Neuronal stem cell (in vitro differentiated cells): ENCODE results near the gene OR51V1.

ENCODE experiments used
- DNase-seq: peaks from one replicate; pipeline ENCODE4 v3.0.0-alpha.2; 2013; ENCODE audit warnings: low spot score
- H2AFZ ChIP-seq: one replicate; pipeline ENCODE4 v1.6.1; 2013; ENCODE audit warnings: mild to moderate bottlenecking, low read length, inconsistent platforms
- H2AK5ac ChIP-seq: 2 replicates; pipeline ENCODE4 v1.6.1; 2013; ENCODE audit warnings: low read depth, mild to moderate bottlenecking, inconsistent platforms, low read length, moderate library complexity, mixed read lengths
- H2BK120ac ChIP-seq: 2 replicates; pipeline ENCODE4 v1.6.1; 2013; ENCODE audit warnings: low read depth, mild to moderate bottlenecking, inconsistent platforms, low read length, moderate library complexity, mixed read lengths
- H2BK12ac ChIP-seq: one replicate; pipeline ENCODE4 v1.6.1; 2013; ENCODE audit warnings: low read length, inconsistent platforms
- H2BK15ac ChIP-seq: 2 replicates; pipeline ENCODE4 v1.6.1; 2013; ENCODE audit warnings: mild to moderate bottlenecking, low read length, inconsistent platforms, mixed read lengths
- H2BK5ac ChIP-seq: one replicate; pipeline ENCODE4 v1.6.1; 2013; ENCODE audit warnings: inconsistent platforms, mild to moderate bottlenecking, low read length, moderate library complexity
- H3K14ac ChIP-seq: one replicate; pipeline ENCODE4 v1.6.1; 2013; ENCODE audit warnings: low read length, inconsistent platforms
- H3K18ac ChIP-seq: 2 replicates; pipeline ENCODE4 v1.6.1; 2013; ENCODE audit warnings: low read length, inconsistent platforms
- H3K23ac ChIP-seq: 2 replicates; pipeline ENCODE4 v1.6.1; 2013; ENCODE audit warnings: low read depth, mild to moderate bottlenecking, mixed read lengths, low read length, inconsistent platforms; ENCODE audit not compliant: poor library complexity
- H3K27ac ChIP-seq: replicated peaks from 3 replicates; pipeline ENCODE4 v1.5.1; 2013; ENCODE audit warnings: low read length, inconsistent platforms
- H3K27me3 ChIP-seq, 3 experiments: 2 replicates each; pipeline ENCODE4 v1.6.1; 2013; ENCODE audit warnings: low read length in 3 of 3, mild to moderate bottlenecking in 2 of 3, inconsistent platforms in 1 of 3, low read depth in 1 of 3, mixed read lengths in 1 of 3, moderate library complexity in 1 of 3; ENCODE audit not compliant: control insufficient read depth in 3 of 3, insufficient read depth in 3 of 3
- H3K36me3 ChIP-seq, 2 donors: replicated peaks in 1 of 2; 2 replicates each; pipeline ENCODE4 v1.6.1; 2013; ENCODE audit warnings: low read length in 2 of 2; ENCODE audit not compliant: control insufficient read depth in 2 of 2, insufficient read depth in 2 of 2
- H3K4ac ChIP-seq: 2 replicates; pipeline ENCODE4 v1.6.1; 2013; ENCODE audit warnings: inconsistent platforms, mild to moderate bottlenecking, low read length, moderate library complexity
- H3K4me1 ChIP-seq, 2 donors: 1 replicate in 1 of 2; 2 replicates in 1 of 2; pipeline ENCODE4 v1.6.1; 2013; ENCODE audit warnings: low read length in 2 of 2, low read depth in 1 of 2; ENCODE audit not compliant: control insufficient read depth in 2 of 2, insufficient read depth in 1 of 2
- H3K4me2 ChIP-seq: one replicate; pipeline ENCODE4 v1.6.1; 2013; ENCODE audit warnings: mild to moderate bottlenecking, low read length, inconsistent platforms; ENCODE audit not compliant: insufficient read depth, poor library complexity, severe bottlenecking
- H3K4me3 ChIP-seq, 2 donors: 2 replicates each; pipeline ENCODE4 v1.5.1; 2013; ENCODE audit warnings: low read length in 2 of 2, mild to moderate bottlenecking in 2 of 2, inconsistent platforms in 1 of 2, moderate library complexity in 1 of 2
- H3K79me1 ChIP-seq: one replicate; pipeline ENCODE4 v1.6.1; 2013; ENCODE audit warnings: low read depth, mild to moderate bottlenecking, inconsistent platforms, low read length, moderate library complexity
- H3K9ac ChIP-seq: one replicate; pipeline ENCODE4 v1.6.1; 2013; ENCODE audit warnings: mild to moderate bottlenecking, low read depth, low read length, inconsistent platforms; ENCODE audit not compliant: poor library complexity
- H3K9me3 ChIP-seq, 2 donors: replicated peaks in 1 of 2; 2 replicates each; pipeline versions ENCODE3 to v1.6.1; 2013; ENCODE audit warnings: low read length in 2 of 2, mild to moderate bottlenecking in 2 of 2, inconsistent platforms in 1 of 2, low read depth in 1 of 2, mixed read lengths in 1 of 2, moderate library complexity in 1 of 2; ENCODE audit not compliant: control insufficient read depth in 2 of 2, insufficient read depth in 1 of 2
- H4K8ac ChIP-seq: one replicate; pipeline ENCODE4 v1.6.1; 2013; ENCODE audit warnings: low read depth, mild to moderate bottlenecking, inconsistent platforms, low read length, moderate library complexity
- H4K91ac ChIP-seq: one replicate; pipeline ENCODE4 v1.6.1; 2013; ENCODE audit warnings: low read length, low read depth, mild to moderate bottlenecking, inconsistent platforms; ENCODE audit not compliant: poor library complexity
- WGBS, 2 donors: extraction: QIAGEN DNeasy Blood & Tissue Kit; methylation state at CpG; one replicate each; pipeline ENCODE4 v1.1.7; 2013; ENCODE audit warnings: missing lambda C conversion rate in 2 of 2, mixed read lengths in 1 of 2; ENCODE audit not compliant: insufficient read length in 2 of 2, insufficient replicate concordance in 1 of 2; ENCODE audit errors: extremely low coverage in 2 of 2; 5-methylcytosine and 5-hydroxymethylcytosine counted together

Gene OR51V1

GRCh38 chr11:5242208-5242607, 41.7 kb upstream of the OR51V1 start:
- Histone ChIP-seq H3K27me3 (no peaks in the 10 kb centered on the region), H2BK15ac (no peak overlapping the region)
- no CpG with 5 or more reads among the region's 2 CpGs for WGBS, 2 donors

DNA sequence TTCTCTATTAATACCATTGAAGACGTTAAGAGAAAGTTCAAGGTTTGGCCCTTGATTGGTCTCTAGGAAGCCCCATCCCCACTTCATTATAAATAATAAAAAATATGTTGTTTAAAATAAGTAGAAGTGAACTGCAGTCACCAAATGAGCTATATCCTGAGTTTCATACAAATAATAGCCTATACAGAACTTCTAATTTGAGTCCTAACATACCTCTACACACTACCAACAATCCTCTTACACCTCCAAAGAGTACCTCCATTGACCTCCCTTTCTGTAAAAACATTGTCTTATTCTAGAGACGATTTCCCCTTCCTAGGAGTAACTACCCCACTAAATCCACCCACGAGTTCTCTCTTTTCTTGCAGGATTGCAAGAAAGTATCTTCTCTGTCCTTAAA, 41.0 kb upstream of the OR51V1 start:
- H2BK5ac ChIP-seq, result no peak overlapping the region
- no peaks in the 10 kb centered on the region for H3K36me3 ChIP-seq
- no peak overlapping the region for H2AFZ ChIP-seq
- H2AK5ac ChIP-seq, result no peak overlapping the region
- H4K91ac ChIP-seq, result no peak overlapping the region
- no peak overlapping the region for H2BK120ac ChIP-seq
- H3K27ac ChIP-seq, result no peak overlapping the region
- H3K9ac ChIP-seq, result no peak overlapping the region
- H3K79me1 ChIP-seq, result no peaks in the 10 kb centered on the region
- H2BK15ac ChIP-seq, result no peak overlapping the region
- H2BK12ac ChIP-seq, result no peak overlapping the region
- H4K8ac ChIP-seq, result no peak overlapping the region
- no peak overlapping the region for H3K4me2 ChIP-seq
- H3K4me1 ChIP-seq, result no peaks in the 10 kb centered on the region
- no peaks in the 10 kb centered on the region for H3K27me3 ChIP-seq
- no peak overlapping the region for H3K4ac ChIP-seq
- H3K23ac ChIP-seq, result no peak overlapping the region
- DNase-seq, result no peak
- H3K18ac ChIP-seq, result no peak overlapping the region
- no peak overlapping the region for H3K14ac ChIP-seq
- H3K4me3 ChIP-seq, result no peak overlapping the region
- WGBS, 2 donors, result no CpG with 5 or more reads among the region's 3 CpGs
- no peaks in the 10 kb centered on the region for H3K9me3 ChIP-seq

More at GRCh38 chr11:5242208-5242607, 41.7 kb upstream of the OR51V1 start:
- no peak for DNase-seq
- Histone ChIP-seq H2BK5ac (no peak overlapping the region), H2BK12ac (no peak overlapping the region), H3K27ac (no peak overlapping the region), H2AFZ (no peak overlapping the region), H3K4me1 (no peaks in the 10 kb centered on the region), H3K36me3 (no peaks in the 10 kb centered on the region), H3K9me3 (no peaks in the 10 kb centered on the region), H3K4ac (no peak overlapping the region), H3K4me3 (no peak overlapping the region), H4K91ac (no peak overlapping the region), H3K4me2 (no peak overlapping the region), H3K14ac (no peak overlapping the region), H2BK120ac (no peak overlapping the region), H3K18ac (no peak overlapping the region), H3K79me1 (no peaks in the 10 kb centered on the region), H4K8ac (no peak overlapping the region), H2AK5ac (no peak overlapping the region), H3K9ac (no peak overlapping the region), H3K23ac (no peak overlapping the region)

GRCh38 chr11:5240458-5240857, 40.0 kb upstream of the OR51V1 start:
- no peaks in the 10 kb centered on the region for H3K9me3 ChIP-seq
- H4K91ac ChIP-seq, result no peak overlapping the region
- no peak overlapping the region for H4K8ac ChIP-seq
- H3K18ac ChIP-seq, result no peak overlapping the region
- no peak overlapping the region for H3K14ac ChIP-seq
- no peak for DNase-seq
- no peak overlapping the region for H2BK120ac ChIP-seq
- WGBS, 2 donors, result no CpG with 5 or more reads among the region's 2 CpGs
- H3K27me3 ChIP-seq, result no peaks in the 10 kb centered on the region
- H2AK5ac ChIP-seq, result no peak overlapping the region
- H3K4ac ChIP-seq, result no peak overlapping the region
- no peaks in the 10 kb centered on the region for H3K36me3 ChIP-seq
- H3K79me1 ChIP-seq, result no peaks in the 10 kb centered on the region
- no peak overlapping the region for H2BK12ac ChIP-seq
- H3K4me1 ChIP-seq, result no peaks in the 10 kb centered on the region
- no peak overlapping the region for H3K4me3 ChIP-seq
- no peak overlapping the region for H3K27ac ChIP-seq
- no peak overlapping the region for H2BK15ac ChIP-seq
- H2BK5ac ChIP-seq, result no peak overlapping the region
- H3K9ac ChIP-seq, result no peak overlapping the region
- no peak overlapping the region for H3K23ac ChIP-seq
- H3K4me2 ChIP-seq, result no peak overlapping the region
- H2AFZ ChIP-seq, result no peak overlapping the region

GRCh38 chr11:5240056-5240455, 39.6 kb upstream of the OR51V1 start:
- Histone ChIP-seq H3K14ac (no peak overlapping the region), H2BK15ac (no peak overlapping the region), H3K23ac (no peak overlapping the region), H3K18ac (no peak overlapping the region), H3K4me1 (no peaks in the 10 kb centered on the region), H4K91ac (no peak overlapping the region), H2BK12ac (no peak overlapping the region), H3K79me1 (no peaks in the 10 kb centered on the region), H3K27ac (no peak overlapping the region), H3K4me3 (no peak overlapping the region), H3K27me3 (no peaks in the 10 kb centered on the region), H3K4ac (no peak overlapping the region), H3K9me3 (no peaks in the 10 kb centered on the region), H4K8ac (no peak overlapping the region), H3K36me3 (no peaks in the 10 kb centered on the region), H3K4me2 (no peak overlapping the region), H2AK5ac (no peak overlapping the region), H2AFZ (no peak overlapping the region), H3K9ac (no peak overlapping the region), H2BK120ac (no peak overlapping the region), H2BK5ac (no peak overlapping the region)
- no peak for DNase-seq
- no CpG with 5 or more reads among the region's 1 CpG for WGBS, 2 donors
